Lower leg skin (tissue), 3 donors: ENCODE measurements around the gene XDH.

Experiments used
- CTCF ChIP-seq, 3 donors: fragments of 450-650 bp; IDR thresholded peaks; one replicate each; pipeline ENCODE4 v1.5.1; 2016; ENCODE audit warnings: antibody characterized with exemption in 3 of 3, mild to moderate bottlenecking in 3 of 3, moderate library complexity in 2 of 3
- POLR2A ChIP-seq, 2 donors: fragments of 450-650 bp; IDR thresholded peaks; one replicate each; pipeline ENCODE4 v1.6.1; 2016 to 2017; ENCODE audit warnings: antibody characterized with exemption in 2 of 2, mild to moderate bottlenecking in 1 of 2, moderate library complexity in 1 of 2

GRCh38 chr2:31380243-31380642 is 34.3 kb downstream of the XDH start:
- TF ChIP-seq POLR2A (IDR thresholded peaks at IDR 0.05) (no peak), CTCF (IDR thresholded peaks at IDR 0.05) (no peak)
